Neutrophil (primary cell): ENCODE data around the gene TFPI2.

Source experiments
- H3K27ac ChIP-seq: fragments of 200-600 bp; sonication (generic); 2 replicates; pipeline ENCODE4 v1.5.1; 2016; ENCODE audit warnings: mild to moderate bottlenecking, moderate library complexity
- H3K27me3 ChIP-seq: fragments of 200-600 bp; sonication (generic); 2 replicates; pipeline ENCODE4 v1.6.0; 2016; ENCODE audit warnings: mild to moderate bottlenecking
- H3K36me3 ChIP-seq: fragments of 200-600 bp; sonication (generic); 2 replicates; pipeline ENCODE4 v1.5.1; 2017
- H3K4me1 ChIP-seq, 2 experiments: fragments of 200-600 bp in 1 of 2; sonication (generic) in 1 of 2; 1 replicate in 1 of 2; 2 replicates in 1 of 2; pipeline versions ENCODE4 v1.5.1 to v1.6.1; 2013 to 2016; ENCODE audit warnings: low read depth in 1 of 2, low read length in 1 of 2, mild to moderate bottlenecking in 1 of 2, moderate library complexity in 1 of 2; ENCODE audit not compliant: control insufficient read depth in 1 of 2, insufficient read depth in 1 of 2
- H3K4me3 ChIP-seq, 2 experiments: fragments of 200-600 bp in 1 of 2; sonication (generic) in 1 of 2; 1 replicate in 1 of 2; 2 replicates in 1 of 2; pipeline ENCODE4 v1.5.1; 2013 to 2016; ENCODE audit warnings: low read depth in 1 of 2, low read length in 1 of 2, mild to moderate bottlenecking in 1 of 2, moderate library complexity in 1 of 2
- H3K9me3 ChIP-seq: fragments of 200-600 bp; sonication (generic); 2 replicates; pipeline ENCODE4 v1.5.1; 2016
- CTCF ChIP-seq: fragments of 200-600 bp; sonication (generic); IDR thresholded peaks from 2 replicates; pipeline ENCODE4 v1.5.1; 2016; ENCODE audit warnings: antibody characterized with exemption

TFPI2 gene

GRCh38 chr7:93838966-93839365, 51.6 kb downstream of the TFPI2 start:
- Histone ChIP-seq H3K9me3 (no peaks in the 10 kb centered on the region), H3K4me1 (no peaks in the 10 kb centered on the region), H3K4me3 (no peak overlapping the region), H3K27ac (no peak overlapping the region), H3K27me3 (no peaks in the 10 kb centered on the region), H3K36me3 (no peaks in the 10 kb centered on the region)
- no peak for TF ChIP-seq CTCF

- Histone ChIP-seq H3K4me1 (no peaks in the 10 kb centered on the region), H3K36me3 (no peaks in the 10 kb centered on the region), H3K27ac (no peak overlapping the region), H3K9me3 (no peaks in the 10 kb centered on the region), H3K27me3 (no peaks in the 10 kb centered on the region), H3K4me3 (no peak overlapping the region)
- TF ChIP-seq CTCF = no peak
These were observed 53.3 kb downstream of the TFPI2 start for GRCh38 chr7:93837245-93837644.

DNA sequence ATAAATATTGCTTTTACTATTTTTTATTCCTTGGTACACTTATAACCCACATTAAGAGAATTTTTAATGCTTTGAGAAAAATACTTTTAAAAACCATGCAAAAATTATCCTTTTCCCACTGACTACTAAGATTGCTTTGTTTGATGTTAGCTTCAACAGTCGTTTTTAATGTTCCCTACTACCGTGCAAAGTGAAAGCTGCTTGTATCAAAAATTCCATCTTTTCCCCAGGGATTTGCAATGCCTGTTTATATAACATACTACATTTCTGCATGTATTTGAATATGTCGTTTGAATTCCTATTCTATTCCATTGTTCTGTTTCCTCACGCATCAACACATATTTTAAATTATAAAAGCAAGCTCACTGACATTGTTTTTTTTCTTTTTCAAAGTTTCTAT, 54.4 kb downstream of the TFPI2 start:
- Histone ChIP-seq H3K27me3 (no peaks in the 10 kb centered on the region), H3K27ac (no peak overlapping the region), H3K9me3 (no peaks in the 10 kb centered on the region), H3K4me3 (no peak overlapping the region), H3K4me1 (no peaks in the 10 kb centered on the region), H3K36me3 (no peaks in the 10 kb centered on the region)
- no peak for TF ChIP-seq CTCF

- no peak overlapping the region for H3K4me3 ChIP-seq
- no peak for TF ChIP-seq CTCF
- H3K36me3 ChIP-seq = no peaks in the 10 kb centered on the region
- H3K9me3 ChIP-seq = no peaks in the 10 kb centered on the region
- no peak overlapping the region for H3K27ac ChIP-seq
- no peaks in the 10 kb centered on the region for H3K4me1 ChIP-seq
- no peaks in the 10 kb centered on the region for H3K27me3 ChIP-seq
These were observed 54.9 kb downstream of the TFPI2 start for GRCh38 chr7:93835702-93836101.
